CD14-positive monocyte (primary cell): ENCODE results near the gene EXOC3L4. TPM values are rescaled to one million over a fixed set of nuclear protein-coding genes. Genes with fewer than 3 reads are reported as not detected.

ENCODE experiments used
- DNase-seq, 3 donors: peaks; one replicate each; pipeline ENCODE4 v3.0.0-alpha.2; 2011 to 2022
- H2AFZ ChIP-seq: 2 replicates; pipeline ENCODE4 v1.6.0; 2012; ENCODE audit warnings: mild to moderate bottlenecking, low read depth, low read length, inconsistent platforms; ENCODE audit not compliant: insufficient read depth, poor library complexity, severe bottlenecking
- H3K27ac ChIP-seq, 2 donors: 1 replicate in 1 of 2; 2 replicates in 1 of 2; pipeline ENCODE4 v1.5.1; 2012 to 2013; ENCODE audit warnings: low read length in 2 of 2, control low read depth in 1 of 2, inconsistent platforms in 1 of 2, low read depth in 1 of 2, mild to moderate bottlenecking in 1 of 2
- H3K27me3 ChIP-seq, 2 donors: one replicate each; pipeline versions ENCODE4 v1.6.0 to v1.6.1; 2011 to 2013; ENCODE audit warnings: low read length in 2 of 2; ENCODE audit not compliant: control insufficient read depth in 2 of 2, insufficient read depth in 2 of 2
- H3K36me3 ChIP-seq, 2 donors: replicated peaks in 1 of 2; 1 replicate in 1 of 2; 2 replicates in 1 of 2; pipeline versions ENCODE4 v1.5.1 to v1.6.1; 2012 to 2013; ENCODE audit warnings: low read length in 2 of 2, control low read depth in 1 of 2, inconsistent platforms in 1 of 2, mild to moderate bottlenecking in 1 of 2; ENCODE audit not compliant: insufficient read depth in 2 of 2, control insufficient read depth in 1 of 2
- H3K4me1 ChIP-seq, 2 donors: 1 replicate in 1 of 2; 2 replicates in 1 of 2; pipeline versions ENCODE4 v1.5.1 to v1.6.1; 2012 to 2013; ENCODE audit warnings: low read length in 2 of 2, control low read depth in 1 of 2, inconsistent platforms in 1 of 2, mild to moderate bottlenecking in 1 of 2, moderate library complexity in 1 of 2; ENCODE audit not compliant: insufficient read depth in 2 of 2, control insufficient read depth in 1 of 2
- H3K4me2 ChIP-seq: replicated peaks from 2 replicates; pipeline ENCODE3; 2012; ENCODE audit warnings: low read length, moderate library complexity, mild to moderate bottlenecking; ENCODE audit not compliant: poor library complexity, severe bottlenecking; ENCODE audit errors: extremely low read depth
- H3K4me3 ChIP-seq, 3 experiments: fragments of 200-600 bp in 1 of 3; sonication (generic) in 1 of 3; replicated peaks in 1 of 3; 1 replicate in 2 of 3; 2 replicates in 1 of 3; pipeline ENCODE4 v1.5.1; 2011 to 2013; ENCODE audit warnings: low read length in 3 of 3, mild to moderate bottlenecking in 3 of 3, control low read depth in 2 of 3, low read depth in 2 of 3, inconsistent platforms in 1 of 3, moderate library complexity in 1 of 3
- H3K79me2 ChIP-seq: 2 replicates; pipeline ENCODE4 v1.6.0; 2012; ENCODE audit warnings: mild to moderate bottlenecking, control low read depth, inconsistent platforms, low read length, moderate library complexity; ENCODE audit not compliant: insufficient read depth
- H3K9ac ChIP-seq: 2 replicates; pipeline ENCODE4 v1.6.0; 2017; ENCODE audit warnings: low read length, mild to moderate bottlenecking; ENCODE audit not compliant: insufficient read depth, poor library complexity, severe bottlenecking
- H3K9me3 ChIP-seq, 2 donors: replicated peaks in 1 of 2; 1 replicate in 1 of 2; 2 replicates in 1 of 2; pipeline versions ENCODE4 v1.5.1 to v1.6.1; 2012 to 2013; ENCODE audit warnings: low read length in 2 of 2, control low read depth in 1 of 2; ENCODE audit not compliant: control insufficient read depth in 1 of 2, insufficient read depth in 1 of 2
- H4K20me1 ChIP-seq: 2 replicates; pipeline ENCODE4 v1.6.0; 2012; ENCODE audit warnings: mild to moderate bottlenecking, low read length, control low read depth, moderate library complexity; ENCODE audit not compliant: insufficient read depth
- H3K27ac Mint-ChIP-seq, 7 donors: one replicate each; pipeline ENCODE4 v1.8.0; 2020; ENCODE audit warnings: mild to moderate bottlenecking in 7 of 7, mixed read lengths in 7 of 7, moderate library complexity in 6 of 7, inconsistent platforms in 2 of 7
- H3K27me3 Mint-ChIP-seq, 3 donors: one replicate each; pipeline ENCODE4 v1.8.0; 2021 to 2022; ENCODE audit warnings: low read depth in 3 of 3, mild to moderate bottlenecking in 3 of 3, mixed read lengths in 3 of 3, moderate library complexity in 3 of 3, inconsistent platforms in 1 of 3
- H3K36me3 Mint-ChIP-seq, 2 donors: one replicate each; pipeline ENCODE4 v1.8.0; 2020; ENCODE audit warnings: mixed read lengths in 2 of 2, inconsistent platforms in 1 of 2, mild to moderate bottlenecking in 1 of 2
- H3K4me1 Mint-ChIP-seq: one replicate; pipeline ENCODE4 v1.8.0; 2020; ENCODE audit warnings: mild to moderate bottlenecking, mixed read lengths
- H3K4me3 Mint-ChIP-seq, 2 donors: one replicate each; pipeline ENCODE4 v1.8.0; 2020; ENCODE audit warnings: mild to moderate bottlenecking in 2 of 2, mixed read lengths in 2 of 2, moderate library complexity in 1 of 2
- H3K9me3 Mint-ChIP-seq, 7 donors: one replicate each; pipeline ENCODE4 v1.8.0; 2020 to 2022; ENCODE audit warnings: mixed read lengths in 7 of 7, mild to moderate bottlenecking in 6 of 7, moderate library complexity in 6 of 7, inconsistent platforms in 2 of 7
- CTCF ChIP-seq: fragments of 200-600 bp; IDR thresholded peaks from one replicate; pipeline ENCODE4 v1.8.0; 2022; ENCODE audit warnings: antibody characterized with exemption, mild to moderate bottlenecking
- WGBS: methylation state at CpG from one replicate; pipeline ENCODE4 v1.1.5; 2013; ENCODE audit warnings: missing lambda C conversion rate; ENCODE audit not compliant: insufficient coverage; 5-methylcytosine and 5-hydroxymethylcytosine counted together
- intact Hi-C, 2 donors: fragments of 100-400 bp; cut with micrococcal nuclease; formaldehyde crosslinking; loops; one replicate each; pipeline versions ENCODE4 v1.15.0 to v1.15.1; 2023
- polyA plus RNA-seq, 3 donors: library from polyadenylated mRNA; depleted of rRNA in 1 of 3; unstranded in 2 of 3; stranded (reverse) in 1 of 3; fragments of 300-500 nt in 2 of 3; fragments of >200 nt in 1 of 3; fragmentation: Illumina TruSeq in 2 of 3; gene quantifications; 1 replicate in 2 of 3; 2 replicates in 1 of 3; pipeline ENCODE4 v1.2.3, GENCODE V29; 2012 to 2021

Gene EXOC3L4
- polyA plus RNA-seq, 3 donors, result 0.17 TPM; not detected in 2

- Histone ChIP-seq H3K9me3 (no peaks in the 10 kb centered on the region), H3K27me3 (peaks cover 6 to 10% of the 10 kb centered on the region in 2 donors), H2AFZ (no peak overlapping the region), H3K27ac (peak overlapping the region in 1 of 2 donors; percentile 57), H3K36me3 (no peaks in the 10 kb centered on the region), H3K9ac (no peak overlapping the region), H3K4me3 (peak overlapping the region in 1 of 3 experiments; percentile 1), H3K4me2 (peak overlapping the region; percentile 20), H3K79me2 (no peaks in the 10 kb centered on the region), H3K4me1 (peaks cover 73 to 84% of the 10 kb centered on the region in 2 donors), H4K20me1 (no peaks in the 10 kb centered on the region)
- Mint-ChIP-seq H3K36me3 (no peaks in the 10 kb centered on the region), H3K27ac (peak overlapping the region; percentile 48 to 86 (median 73)), H3K27me3 (peaks cover 15 to 20% (median 19%) of the 10 kb centered on the region in 3 donors), H3K4me3 (peak overlapping the region in 1 of 2 donors; percentile 35), H3K4me1 (peaks cover 63% of the 10 kb centered on the region), H3K9me3 (peaks cover 0 to 1% (median 0%) of the 10 kb centered on the region in 7 donors)
- WGBS, result no CpG with 5 or more reads among the region's 9 CpGs
- peak; percentile 80 to 98 (median 86) for DNase-seq
- no peak for TF ChIP-seq CTCF
- intact Hi-C loops, result no loop called here
Observed at GRCh38 chr14:103108749-103109207, 14.3 kb downstream of the EXOC3L4 start.

GRCh38 chr14:103109535-103110441 lies 15.3 kb downstream of the EXOC3L4 start:
- Mint-ChIP-seq H3K9me3 (peaks cover 0 to 1% (median 0%) of the 10 kb centered on the region in 7 donors), H3K27me3 (peaks cover 7 to 11% (median 10%) of the 10 kb centered on the region in 3 donors), H3K4me3 (no peak overlapping the region), H3K27ac (peak overlapping the region in 2 of 7 donors; percentile 54 to 81), H3K36me3 (no peaks in the 10 kb centered on the region), H3K4me1 (peaks cover 72% of the 10 kb centered on the region)
- peak in 2 of 3 donors; percentile 18 to 64 for DNase-seq
- 79% methylated on average over 31 of the region's 32 CpGs for WGBS
- Histone ChIP-seq H3K4me1 (peaks cover 77 to 84% of the 10 kb centered on the region in 2 donors), H3K4me3 (no peak overlapping the region), H3K36me3 (no peaks in the 10 kb centered on the region), H3K9ac (no peak overlapping the region), H3K4me2 (no peak overlapping the region), H2AFZ (no peak overlapping the region), H3K27ac (no peak overlapping the region), H3K9me3 (no peaks in the 10 kb centered on the region), H3K27me3 (peaks cover under 1% of the 10 kb centered on the region in 2 donors), H3K79me2 (no peaks in the 10 kb centered on the region), H4K20me1 (no peaks in the 10 kb centered on the region)
- TF ChIP-seq CTCF, result no peak
- intact Hi-C loops, result no loop called here
